OCI-M1 (cell line): ENCODE results near the gene CCHCR1.
"Not testable (repeated sequence)": the region's sequence is repeated elsewhere in the genome, so short reads cannot be mapped to it uniquely, and the experiment has no call there.

Source experiments
- DNase-seq: peaks from one replicate; lab custom pipeline; 2025; lab: John Stamatoyannopoulos, UW

Gene CCHCR1

GRCh38 chr6:31157513-31158139, at the start of gene CCHCR1:
CCHCR1 (minus strand) TSS chr6:31157802; CDS start chr6:31157600, 202 bp downstream.
- no peak for DNase-seq

- no peak for DNase-seq
These were observed 48.0 kb upstream of the CCHCR1 start for GRCh38 chr6:31205638-31206037.

- no peak for DNase-seq
These were observed 47.1 kb upstream of the CCHCR1 start for GRCh38 chr6:31204751-31205145.

GRCh38 chr6:31203345-31203979, 45.9 kb upstream of the CCHCR1 start:
- DNase-seq = peak; percentile 96

GRCh38 chr6:31202259-31203166, 44.9 kb upstream of the CCHCR1 start:
- peak; percentile 66 for DNase-seq

- DNase-seq = not testable (repeated sequence)
These were observed 41.5 kb upstream of the CCHCR1 start for GRCh38 chr6:31199105-31199452.

GRCh38 chr6:31197559-31198305, 40.1 kb upstream of the CCHCR1 start:
- DNase-seq = peak; percentile 98

GRCh38 chr6:31196251-31197022, 38.8 kb upstream of the CCHCR1 start:
- not testable (repeated sequence) for DNase-seq

GRCh38 chr6:31195308-31195979, 37.8 kb upstream of the CCHCR1 start:
- DNase-seq = not testable (repeated sequence)

GRCh38 chr6:31194061-31194834, 36.6 kb upstream of the CCHCR1 start:
- no peak for DNase-seq

- no peak for DNase-seq
These were observed 35.6 kb upstream of the CCHCR1 start for GRCh38 chr6:31193206-31193605.

- peak; percentile 88 for DNase-seq
These were observed 35.0 kb upstream of the CCHCR1 start for GRCh38 chr6:31192431-31193105.

- no peak for DNase-seq
These were observed 32.9 kb upstream of the CCHCR1 start for GRCh38 chr6:31190488-31190887.

- DNase-seq = not testable (repeated sequence)
These were observed 31.6 kb upstream of the CCHCR1 start for GRCh38 chr6:31189223-31189622.

GRCh38 chr6:31187780-31188194, 30.2 kb upstream of the CCHCR1 start:
- DNase-seq = no peak

GRCh38 chr6:31186052-31186734, 28.6 kb upstream of the CCHCR1 start:
- no peak for DNase-seq

- DNase-seq = peak; percentile 21
These were observed 28.1 kb upstream of the CCHCR1 start for GRCh38 chr6:31185695-31186051.

- not testable (repeated sequence) for DNase-seq
These were observed 26.3 kb upstream of the CCHCR1 start for GRCh38 chr6:31183859-31184258.

GRCh38 chr6:31183287-31183686, 25.7 kb upstream of the CCHCR1 start:
- not testable (repeated sequence) for DNase-seq
